Body of pancreas (tissue), 4 donors: ENCODE results near the gene ABCB4. TPM values are rescaled to one million over a fixed set of nuclear protein-coding genes. Genes with fewer than 3 reads are reported as not detected.
"Not testable (repeated sequence)": the region's sequence is repeated elsewhere in the genome, so short reads cannot be mapped to it uniquely, and the experiment has no call there.

Experiments used
- ATAC-seq: fragments of 150-250 bp; one replicate; pipeline ENCODE4 v1.9.1; 2016
- DNase-seq, 4 donors: peaks; one replicate each; pipeline ENCODE4 v3.0.0-alpha.2; 2019
- H3K27ac ChIP-seq, 4 donors: fragments of 200-600 bp; sonication (generic); 1 replicate in 3 of 4; 2 replicates in 1 of 4; pipeline versions ENCODE4 v1.5.1 to v1.6.1; 2016 to 2019; ENCODE audit warnings: mild to moderate bottlenecking in 1 of 4, mixed read lengths in 1 of 4, moderate library complexity in 1 of 4
- H3K27me3 ChIP-seq, 2 donors: fragments of 200-600 bp; sonication (generic); one replicate each; pipeline ENCODE4 v1.6.0; 2016; ENCODE audit warnings: mild to moderate bottlenecking in 1 of 2
- H3K36me3 ChIP-seq, 2 donors: fragments of 200-600 bp; sonication (generic); replicated peaks in 1 of 2; 2 replicates each; pipeline ENCODE4 v1.5.1; 2016; ENCODE audit warnings: low read depth in 2 of 2; ENCODE audit not compliant: insufficient read depth in 1 of 2
- H3K4me1 ChIP-seq: fragments of 200-600 bp; sonication (generic); one replicate; pipeline ENCODE4 v1.6.0; 2016
- H3K4me3 ChIP-seq, 2 donors: fragments of 200-600 bp; sonication (generic); 1 replicate in 1 of 2; 2 replicates in 1 of 2; pipeline ENCODE4 v1.5.1; 2016 to 2019
- H3K9me3 ChIP-seq, 3 donors: fragments of 200-600 bp; sonication (generic); 1 replicate in 2 of 3; 2 replicates in 1 of 3; pipeline ENCODE4 v1.5.1; 2016
- POLR2A ChIP-seq, 3 donors: fragments of 450-650 bp; IDR thresholded peaks; one replicate each; pipeline ENCODE4 v1.6.1; 2016; ENCODE audit warnings: antibody characterized with exemption in 3 of 3, mild to moderate bottlenecking in 2 of 3
- WGBS, 2 donors: methylation state at CpG; one replicate each; pipeline ENCODE4 v1.1.5; 2017; 5-methylcytosine and 5-hydroxymethylcytosine counted together
- intact Hi-C: fragments of 100-400 bp; cut with DNase I; formaldehyde crosslinking; loops from one replicate; pipeline ENCODE4 v1.15.1; 2023
- total RNA-seq, 2 donors: library from RNA; depleted of rRNA; stranded (reverse); fragments of >200 nt; gene quantifications; one replicate each; pipeline ENCODE4 v1.1.0, GENCODE V29; 2016
- TF ChIP-seq, protein P1 (sequence below), 7 experiments: fragments of 450-650 bp in 4 of 7; fragments of 200-600 bp in 3 of 7; sonication (generic) in 3 of 7; IDR thresholded peaks; one replicate each; pipeline ENCODE4 v1.5.1; 2016 to 2019; ENCODE audit warnings: antibody characterized with exemption in 7 of 7

Gene ABCB4
- total RNA-seq, 2 donors from 2014 or later = under 0.01 TPM; not detected in 1

DNA sequence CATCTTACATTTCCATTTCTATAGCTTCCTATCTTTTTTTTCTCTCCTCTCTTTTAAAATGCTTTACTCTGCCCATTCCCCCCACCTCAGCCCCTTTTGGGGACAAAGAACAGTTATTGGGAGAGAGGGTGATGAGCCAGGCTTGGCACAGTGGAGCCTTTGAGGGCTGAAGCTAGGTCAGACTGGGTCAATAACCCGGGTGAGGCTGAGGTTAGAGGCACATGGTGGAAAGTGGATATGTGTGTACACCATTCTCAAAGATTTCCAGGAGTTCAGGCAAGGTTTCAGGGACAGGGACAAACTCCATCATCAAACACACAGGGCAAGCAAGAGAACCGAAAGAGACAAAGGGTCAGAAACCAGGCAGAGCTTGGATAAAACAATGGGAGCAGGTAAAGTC lies 11.5 kb downstream of the ABCB4 start:
- TF ChIP-seq POLR2A (IDR thresholded peaks at IDR 0.05) = no peak
- TF ChIP-seq, protein P1, sequence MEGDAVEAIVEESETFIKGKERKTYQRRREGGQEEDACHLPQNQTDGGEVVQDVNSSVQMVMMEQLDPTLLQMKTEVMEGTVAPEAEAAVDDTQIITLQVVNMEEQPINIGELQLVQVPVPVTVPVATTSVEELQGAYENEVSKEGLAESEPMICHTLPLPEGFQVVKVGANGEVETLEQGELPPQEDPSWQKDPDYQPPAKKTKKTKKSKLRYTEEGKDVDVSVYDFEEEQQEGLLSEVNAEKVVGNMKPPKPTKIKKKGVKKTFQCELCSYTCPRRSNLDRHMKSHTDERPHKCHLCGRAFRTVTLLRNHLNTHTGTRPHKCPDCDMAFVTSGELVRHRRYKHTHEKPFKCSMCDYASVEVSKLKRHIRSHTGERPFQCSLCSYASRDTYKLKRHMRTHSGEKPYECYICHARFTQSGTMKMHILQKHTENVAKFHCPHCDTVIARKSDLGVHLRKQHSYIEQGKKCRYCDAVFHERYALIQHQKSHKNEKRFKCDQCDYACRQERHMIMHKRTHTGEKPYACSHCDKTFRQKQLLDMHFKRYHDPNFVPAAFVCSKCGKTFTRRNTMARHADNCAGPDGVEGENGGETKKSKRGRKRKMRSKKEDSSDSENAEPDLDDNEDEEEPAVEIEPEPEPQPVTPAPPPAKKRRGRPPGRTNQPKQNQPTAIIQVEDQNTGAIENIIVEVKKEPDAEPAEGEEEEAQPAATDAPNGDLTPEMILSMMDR (IDR thresholded peaks at IDR 0.05) = no peak
- intact Hi-C loops = no loop called here
- no peaks in the 10 kb centered on the region for H3K36me3 ChIP-seq
- no peaks in the 10 kb centered on the region for H3K4me1 ChIP-seq
- H3K4me3 ChIP-seq = no peak overlapping the region
- H3K27ac ChIP-seq = no peak overlapping the region
- DNase-seq (no peak), ATAC-seq (no peak)
- WGBS, 2 donors = 52 to 57% methylated on average over 2 of the region's 2 CpGs
- H3K9me3 ChIP-seq = no peaks in the 10 kb centered on the region
- no peaks in the 10 kb centered on the region for H3K27me3 ChIP-seq

DNA sequence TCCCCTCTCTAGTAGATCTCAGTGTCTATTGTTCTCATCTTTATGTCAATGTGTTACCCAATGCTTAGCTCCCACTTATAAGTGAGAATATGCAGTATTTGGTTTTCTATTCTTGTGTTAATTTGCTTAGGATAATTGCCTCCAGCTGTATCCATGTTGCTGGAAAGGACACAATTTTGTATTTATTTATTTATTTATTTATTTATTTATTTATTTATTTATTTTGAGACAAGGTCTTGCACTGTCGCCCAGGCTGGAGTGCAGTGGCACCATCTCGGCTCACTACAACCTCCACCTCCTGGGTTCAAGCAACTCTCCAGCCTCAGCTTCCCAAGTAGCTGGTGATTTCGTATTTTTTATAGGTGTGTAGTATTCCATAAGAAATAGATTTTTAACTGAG lies 15.0 kb downstream of the ABCB4 start:
- intact Hi-C loops, H3K9me3 ChIP-seq, H3K4me1 ChIP-seq, H3K4me3 ChIP-seq, H3K36me3 ChIP-seq, DNase-seq, H3K27me3 ChIP-seq, H3K27ac ChIP-seq, ATAC-seq: not testable (repeated sequence)
- WGBS, 2 donors = 72 to 84% methylated on average over 3 of the region's 3 CpGs

DNA sequence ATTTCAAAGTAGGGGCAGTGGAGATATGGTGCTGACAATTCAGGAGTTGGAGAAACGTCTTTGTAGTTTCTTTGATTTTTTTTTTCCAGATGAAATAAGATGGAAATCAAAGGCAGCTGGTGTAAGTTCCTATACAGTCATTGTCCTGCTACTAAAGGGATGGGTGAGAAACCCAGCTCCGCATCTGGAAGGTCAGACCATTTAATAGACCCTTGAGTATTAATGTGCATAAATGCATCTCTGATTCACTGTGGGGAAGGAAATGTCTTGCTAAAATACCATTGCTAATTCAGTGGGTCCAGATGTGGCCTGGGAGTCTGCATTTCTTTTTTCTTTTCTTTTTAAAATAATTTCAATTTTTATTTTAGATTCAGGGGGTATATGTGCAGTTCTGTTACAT lies 15.5 kb downstream of the ABCB4 start:
- no peak for DNase-seq
- H3K4me3 ChIP-seq = no peak overlapping the region
- H3K9me3 ChIP-seq = no peaks in the 10 kb centered on the region
- H3K36me3 ChIP-seq = no peaks in the 10 kb centered on the region
- H3K4me1 ChIP-seq = no peaks in the 10 kb centered on the region
- 75 to 82% methylated on average over 2 of the region's 2 CpGs for WGBS, 2 donors
- TF ChIP-seq, protein P1 (IDR thresholded peaks at IDR 0.05) = no peak
- TF ChIP-seq POLR2A (IDR thresholded peaks at IDR 0.05) = no peak
- no peaks in the 10 kb centered on the region for H3K27me3 ChIP-seq
- H3K27ac ChIP-seq = no peak overlapping the region
- intact Hi-C loops = no loop called here
- ATAC-seq = no peak

DNA sequence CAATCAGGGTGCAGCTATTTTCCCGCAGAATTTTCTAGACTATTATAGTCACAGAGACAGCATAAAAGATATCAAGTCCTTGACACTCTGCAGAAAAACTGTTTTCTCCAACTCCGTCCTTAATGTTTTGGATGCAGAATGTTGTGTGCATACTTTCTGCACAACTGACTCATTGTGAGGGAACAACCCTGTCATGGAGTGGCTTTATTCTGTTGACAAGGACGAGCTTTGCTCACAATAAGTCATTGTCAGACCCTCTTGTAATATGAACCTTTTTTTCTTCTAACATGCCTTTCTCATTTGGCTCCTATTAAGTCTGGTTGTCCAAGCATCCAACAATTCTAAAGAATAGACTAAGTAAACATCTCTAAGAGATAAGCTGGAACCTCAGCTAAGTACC lies 17.3 kb downstream of the ABCB4 start:
- DNase-seq (no peak), ATAC-seq (no peak)
- no peak overlapping the region for H3K4me3 ChIP-seq
- H3K27ac ChIP-seq = no peak overlapping the region
- TF ChIP-seq POLR2A (IDR thresholded peaks at IDR 0.05) = no peak
- TF ChIP-seq, protein P1 (IDR thresholded peaks at IDR 0.05) = no peak
- H3K9me3 ChIP-seq = no peaks in the 10 kb centered on the region
- no peaks in the 10 kb centered on the region for H3K36me3 ChIP-seq
- intact Hi-C loops = no loop called here
- H3K27me3 ChIP-seq = no peaks in the 10 kb centered on the region
- H3K4me1 ChIP-seq = no peaks in the 10 kb centered on the region
- WGBS, 2 donors = 34 to 61% methylated on average over 3 of the region's 3 CpGs

DNA sequence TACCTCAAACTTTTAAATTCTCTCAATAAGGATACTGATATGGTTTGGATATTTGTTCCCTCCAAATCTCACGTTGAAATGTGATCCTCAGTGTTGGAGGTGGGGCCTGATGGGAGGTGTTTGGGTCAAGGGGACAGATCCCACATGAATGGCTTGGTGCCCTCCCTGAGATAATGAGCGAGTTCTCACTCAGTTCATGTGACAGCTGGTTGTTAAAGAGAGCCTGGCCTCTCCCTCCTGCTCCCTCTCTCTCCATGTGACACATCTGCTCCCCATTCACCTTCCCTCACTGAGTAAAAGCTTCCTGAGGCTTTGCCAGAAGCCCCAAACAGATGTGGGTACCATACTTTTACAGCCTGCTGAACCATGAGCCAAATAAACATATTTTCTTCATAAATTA lies 19.2 kb downstream of the ABCB4 start:
- Histone ChIP-seq H3K4me3 (no peak overlapping the region), H3K27ac (no peak overlapping the region), H3K36me3 (no peaks in the 10 kb centered on the region), H3K9me3 (no peaks in the 10 kb centered on the region), H3K4me1 (no peaks in the 10 kb centered on the region), H3K27me3 (no peaks in the 10 kb centered on the region)
- intact Hi-C loops = no loop called here
- no peak for TF ChIP-seq POLR2A (IDR thresholded peaks at IDR 0.05)
- TF ChIP-seq, protein P1 (IDR thresholded peaks at IDR 0.05) = no peak
- ATAC-seq (no peak), DNase-seq (no peak)
- 20 to 34% methylated on average over 2 of the region's 2 CpGs for WGBS, 2 donors
